22Rv1 (cell line): ENCODE data around the gene ANGPTL4.

ENCODE experiments used
- ZFX ChIP-seq: fragments of 450-650 bp; IDR thresholded peaks from 2 replicates; pipeline ENCODE4 v1.6.1; 2017; ENCODE audit warnings: antibody characterized with exemption, borderline replicate concordance
- TF ChIP-seq, protein P1 (sequence below): fragments of 450-650 bp; IDR thresholded peaks from 2 replicates; pipeline ENCODE4 v1.5.1; 2017; ENCODE audit warnings: mild to moderate bottlenecking

DNA sequence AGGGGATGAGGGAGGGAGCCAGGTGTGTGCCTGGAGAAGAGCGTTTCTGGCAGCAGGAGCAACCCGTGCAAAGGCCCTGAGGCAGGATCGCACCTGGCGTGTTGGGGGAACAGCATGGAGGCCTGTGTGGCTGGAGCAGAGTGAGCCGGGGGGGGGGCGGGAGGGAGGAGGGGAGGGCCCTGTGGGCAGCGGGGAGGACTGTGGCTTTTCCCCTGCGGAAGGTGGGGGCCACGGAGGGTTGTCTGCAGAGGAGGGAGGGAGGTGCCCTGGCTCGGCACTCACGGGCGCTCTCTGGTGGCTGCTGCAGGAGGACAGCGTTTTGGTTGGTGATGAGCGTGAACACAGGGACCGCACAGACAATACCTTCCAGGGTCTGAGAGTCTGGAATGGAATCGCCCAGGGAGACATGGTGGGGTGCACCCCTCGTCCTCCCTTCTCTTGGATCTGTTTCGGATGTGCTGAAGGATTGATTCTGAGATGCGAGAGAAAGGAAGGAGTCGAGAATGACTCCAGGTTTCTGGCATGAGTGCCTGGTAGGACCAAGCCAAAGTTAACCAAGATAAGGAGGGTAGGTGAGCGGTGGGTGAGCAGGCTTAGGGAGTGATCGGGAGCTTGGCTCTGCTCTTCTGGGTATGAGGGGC lies 32.7 kb downstream of the ANGPTL4 start:
- TF ChIP-seq, protein P1, sequence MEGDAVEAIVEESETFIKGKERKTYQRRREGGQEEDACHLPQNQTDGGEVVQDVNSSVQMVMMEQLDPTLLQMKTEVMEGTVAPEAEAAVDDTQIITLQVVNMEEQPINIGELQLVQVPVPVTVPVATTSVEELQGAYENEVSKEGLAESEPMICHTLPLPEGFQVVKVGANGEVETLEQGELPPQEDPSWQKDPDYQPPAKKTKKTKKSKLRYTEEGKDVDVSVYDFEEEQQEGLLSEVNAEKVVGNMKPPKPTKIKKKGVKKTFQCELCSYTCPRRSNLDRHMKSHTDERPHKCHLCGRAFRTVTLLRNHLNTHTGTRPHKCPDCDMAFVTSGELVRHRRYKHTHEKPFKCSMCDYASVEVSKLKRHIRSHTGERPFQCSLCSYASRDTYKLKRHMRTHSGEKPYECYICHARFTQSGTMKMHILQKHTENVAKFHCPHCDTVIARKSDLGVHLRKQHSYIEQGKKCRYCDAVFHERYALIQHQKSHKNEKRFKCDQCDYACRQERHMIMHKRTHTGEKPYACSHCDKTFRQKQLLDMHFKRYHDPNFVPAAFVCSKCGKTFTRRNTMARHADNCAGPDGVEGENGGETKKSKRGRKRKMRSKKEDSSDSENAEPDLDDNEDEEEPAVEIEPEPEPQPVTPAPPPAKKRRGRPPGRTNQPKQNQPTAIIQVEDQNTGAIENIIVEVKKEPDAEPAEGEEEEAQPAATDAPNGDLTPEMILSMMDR = peak; percentile 84
- TF ChIP-seq ZFX = no peak
